Heart left ventricle (tissue), 16 donors: Measurements from ENCODE around the gene OPN4. TPM values are rescaled to one million over a fixed set of nuclear protein-coding genes. Genes with fewer than 3 reads are reported as not detected.

Experiments
- ATAC-seq, 4 donors: fragments of 200-7000 bp; cut with Tn5 transposase; one replicate each; pipeline ENCODE4 v1.9.1; 2020 to 2022; ENCODE audit warnings: moderate library complexity in 4 of 4, mild to moderate bottlenecking in 3 of 4, moderate number of reproducible peaks in 1 of 4
- DNase-seq, 5 donors: peaks; one replicate each; pipeline ENCODE4 v3.0.0-alpha.2; 2020
- H3K27ac ChIP-seq, 12 donors: fragments of 200-600 bp; sonication (generic) in 4 of 12; one replicate each; pipeline versions ENCODE4 v1.5.0 to v1.8.0; 2016 to 2022; ENCODE audit warnings: mild to moderate bottlenecking in 2 of 12
- H3K27me3 ChIP-seq, 9 donors: fragments of 200-600 bp; sonication (generic) in 2 of 9; one replicate each; pipeline versions ENCODE4 v1.5.1 to v1.8.0; 2016 to 2022; ENCODE audit warnings: mild to moderate bottlenecking in 3 of 9
- H3K36me3 ChIP-seq, 9 donors: fragments of 200-600 bp; sonication (generic) in 2 of 9; one replicate each; pipeline versions ENCODE4 v1.5.0 to v1.8.0; 2018 to 2022; ENCODE audit warnings: mild to moderate bottlenecking in 2 of 9
- H3K4me1 ChIP-seq, 12 donors: fragments of 200-600 bp; sonication (generic) in 4 of 12; one replicate each; pipeline versions ENCODE4 v1.5.0 to v1.8.0; 2016 to 2022; ENCODE audit warnings: mild to moderate bottlenecking in 3 of 12
- H3K4me3 ChIP-seq, 12 donors: fragments of 200-600 bp; sonication (generic) in 4 of 12; one replicate each; pipeline versions ENCODE4 v1.5.0 to v1.8.0; 2017 to 2022; ENCODE audit warnings: mild to moderate bottlenecking in 9 of 12, moderate library complexity in 4 of 12
- H3K9me3 ChIP-seq, 12 donors: fragments of 200-600 bp; sonication (generic) in 4 of 12; one replicate each; pipeline versions ENCODE4 v1.5.0 to v1.8.0; 2016 to 2022; ENCODE audit warnings: mild to moderate bottlenecking in 1 of 12
- POLR2A ChIP-seq, 2 donors: fragments of 450-650 bp; IDR thresholded peaks; one replicate each; pipeline ENCODE4 v1.6.1; 2017; ENCODE audit warnings: antibody characterized with exemption in 2 of 2, mild to moderate bottlenecking in 2 of 2, moderate library complexity in 2 of 2
- WGBS, 4 donors: extraction: QIAGEN DNeasy Blood & Tissue Kit in 2 of 4; methylation state at CpG; one replicate each; pipeline versions ENCODE4 v1.1.5 to v1.1.7; 2013 to 2018; 5-methylcytosine and 5-hydroxymethylcytosine counted together
- intact Hi-C, 10 donors: fragments of 100-400 bp; cut with DNase I; formaldehyde crosslinking; loops; one replicate each; pipeline versions ENCODE4 v1.11.1 to v1.14.2; 2022
- polyA plus RNA-seq, 2 donors: library from polyadenylated mRNA; stranded (reverse); fragments of 200-250 nt; gene quantifications; one replicate each; pipeline ENCODE4 v1.2.3, GENCODE V29; 2013
- total RNA-seq, 9 donors: library from RNA; depleted of rRNA in 2 of 9; stranded (reverse); fragments of >200 nt in 2 of 9; fragmentation: NEBNext Ultra II Directional in 3 of 9; extraction: Animal tissue kit (Norgen Biotek cat#: 25700) in 3 of 9; gene quantifications; one replicate each; pipeline versions ENCODE4 v1.1.0 to v1.2.4, GENCODE V29; 2016 to 2023
- TF ChIP-seq, protein P1 (sequence below), 12 donors: fragments of 200-600 bp; sonication (generic) in 4 of 12; IDR thresholded peaks; one replicate each; pipeline versions ENCODE4 v1.5.0 to v1.8.0; 2018 to 2022; ENCODE audit warnings: antibody characterized with exemption in 12 of 12, mild to moderate bottlenecking in 5 of 12
- donor health status: ischemic (EF 13 %, LVEDD 7.1; RV severe dilation, severe dysfunction).
- donor health status: healthy with polysubstance abuse.
- donor health status: DM: no; HTN: yes; CAD: no.
- donor health status: DM: no; HTN: no; CAD: no.
- donor health status: ischemic (EF 25% LVEDD 6.9; RV normal size, moderate dysfunction).
- donor health status: ischemic (EF 25% LVEDD 5.7; RV mildly dilated, moderate dysfunction).
- donor health status: healthy.
- donor health status: DM: yes; HTN: yes; CAD: no.
- donor health status: ischemic (EF 35%, LVEDD 5.7; RV mildly dilated, moderate dysfunction).
- donor health status: nonischemic (EF 11% LVEDD 7.7; RV severe dilation, severe dysfunction).
- donor health status: DM: yes; HTN: yes; CAD: no.
- donor health status: PGD.
- donor health status: ischemic (EF 29% LVEDD 5.4; RV normal size, mild dysfunction).
- donor health status: nonischemic (EF 23%, LVEDD 6.1; RV moderate dilation, normal function).

OPN4 gene
- total and polyA plus RNA-seq, 11 donors: 0.03 to 0.28 (median 0.19) TPM; not detected in 6

DNA sequence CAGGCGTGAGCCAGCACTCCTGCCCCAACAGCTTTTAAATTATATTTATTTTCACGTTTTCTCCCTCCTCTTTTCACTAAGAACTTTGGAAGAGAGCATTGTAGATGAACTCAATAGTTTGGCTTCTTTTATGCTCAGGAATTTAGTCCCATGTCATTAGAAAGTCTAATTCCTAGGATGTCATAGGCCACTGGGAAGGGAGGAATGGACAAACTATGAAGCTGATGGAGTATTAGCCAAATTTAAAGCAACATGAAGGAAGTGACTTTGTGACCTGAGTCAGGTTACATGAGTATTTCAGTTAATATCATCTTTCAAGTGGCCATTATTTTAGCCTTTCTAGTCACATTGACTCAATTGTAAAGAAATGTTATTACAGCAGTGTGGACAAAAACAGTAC is 18.0 kb upstream of the OPN4 start:
- Histone ChIP-seq H3K36me3 (no peaks in the 10 kb centered on the region), H3K4me3 (no peak overlapping the region), H3K27me3 (peaks cover 0 to 32% (median 2%) of the 10 kb centered on the region in 9 donors), H3K4me1 (peaks cover 0 to 15% (median 5%) of the 10 kb centered on the region in 12 donors), H3K27ac (no peak overlapping the region), H3K9me3 (no peaks in the 10 kb centered on the region)
- DNase-seq: no peak
- TF ChIP-seq POLR2A (IDR thresholded peaks at IDR 0.05): no peak
- TF ChIP-seq, protein P1, sequence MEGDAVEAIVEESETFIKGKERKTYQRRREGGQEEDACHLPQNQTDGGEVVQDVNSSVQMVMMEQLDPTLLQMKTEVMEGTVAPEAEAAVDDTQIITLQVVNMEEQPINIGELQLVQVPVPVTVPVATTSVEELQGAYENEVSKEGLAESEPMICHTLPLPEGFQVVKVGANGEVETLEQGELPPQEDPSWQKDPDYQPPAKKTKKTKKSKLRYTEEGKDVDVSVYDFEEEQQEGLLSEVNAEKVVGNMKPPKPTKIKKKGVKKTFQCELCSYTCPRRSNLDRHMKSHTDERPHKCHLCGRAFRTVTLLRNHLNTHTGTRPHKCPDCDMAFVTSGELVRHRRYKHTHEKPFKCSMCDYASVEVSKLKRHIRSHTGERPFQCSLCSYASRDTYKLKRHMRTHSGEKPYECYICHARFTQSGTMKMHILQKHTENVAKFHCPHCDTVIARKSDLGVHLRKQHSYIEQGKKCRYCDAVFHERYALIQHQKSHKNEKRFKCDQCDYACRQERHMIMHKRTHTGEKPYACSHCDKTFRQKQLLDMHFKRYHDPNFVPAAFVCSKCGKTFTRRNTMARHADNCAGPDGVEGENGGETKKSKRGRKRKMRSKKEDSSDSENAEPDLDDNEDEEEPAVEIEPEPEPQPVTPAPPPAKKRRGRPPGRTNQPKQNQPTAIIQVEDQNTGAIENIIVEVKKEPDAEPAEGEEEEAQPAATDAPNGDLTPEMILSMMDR (IDR thresholded peaks at IDR 0.05): no peak
- intact Hi-C loops: no loop called here
- 66 to 81% (median 73%) methylated on average over 2 of the region's 2 CpGs for WGBS, 4 donors
- ATAC-seq: no peak

DNA sequence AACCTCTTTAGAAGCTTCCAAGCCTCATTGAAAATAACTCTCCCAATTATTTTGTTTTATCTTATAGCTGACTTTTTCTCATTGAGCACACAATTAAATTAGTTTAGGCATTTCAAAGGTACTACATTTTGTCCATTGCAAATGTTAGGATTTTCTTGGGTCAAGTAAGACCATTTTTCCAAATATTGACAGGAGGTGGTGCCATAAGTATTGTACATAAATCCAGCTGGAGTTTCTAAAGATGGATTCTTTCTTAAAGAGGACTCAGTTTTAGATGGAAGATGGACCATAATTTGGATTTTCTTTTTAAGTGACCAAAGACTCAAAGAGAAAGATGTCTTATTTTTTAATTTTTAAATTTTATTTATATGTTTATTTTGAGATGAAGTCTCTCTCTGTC is 12.3 kb upstream of the OPN4 start:
- no peak for TF ChIP-seq POLR2A (IDR thresholded peaks at IDR 0.05)
- TF ChIP-seq, protein P1 (IDR thresholded peaks at IDR 0.05): peak in 4 of 12 donors; percentile 11 to 24 (median 15)
- H3K9me3 ChIP-seq: no peaks in the 10 kb centered on the region
- H3K36me3 ChIP-seq: no peaks in the 10 kb centered on the region
- no peaks in the 10 kb centered on the region for H3K27me3 ChIP-seq
- no peak overlapping the region for H3K4me3 ChIP-seq
- H3K4me1 ChIP-seq: peaks cover 0 to 21% (median 9%) of the 10 kb centered on the region in 12 donors
- no peak overlapping the region for H3K27ac ChIP-seq
- no peak for DNase-seq
- ATAC-seq: no peak
- intact Hi-C loops: loop anchor here in 2 of 10 donors (5.0 kb wide), 2 partner anchors 40 to 260 kb away; no protein-coding TSS in a partner anchor

DNA sequence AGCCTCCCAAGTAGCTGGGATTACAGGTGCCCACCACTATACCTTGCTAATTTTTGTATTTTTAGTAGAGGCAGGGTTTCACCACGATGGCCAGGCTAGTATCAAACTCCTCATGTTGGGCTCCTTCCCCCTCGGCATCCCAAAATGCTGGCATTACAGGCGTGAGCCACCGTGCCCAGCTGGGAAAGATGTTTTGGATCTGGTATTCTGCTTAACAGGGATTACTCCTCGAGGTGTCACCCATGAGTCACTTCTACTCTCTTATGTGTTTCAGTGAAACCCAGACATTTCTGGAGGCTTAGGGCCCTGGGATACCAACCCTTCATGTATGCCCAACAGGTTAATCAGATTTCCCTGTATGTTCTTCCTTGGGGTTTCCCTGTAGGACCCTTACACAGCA is 11.8 kb upstream of the OPN4 start:
- peak in 2 of 4 donors; percentile 27 to 53 for ATAC-seq
- intact Hi-C loops: loop anchor here in 2 of 10 donors (5.0 kb wide), 2 partner anchors 40 to 260 kb away; no protein-coding TSS in a partner anchor
- TF ChIP-seq, protein P1 (IDR thresholded peaks at IDR 0.05): peak in 4 of 12 donors; percentile 5 to 35 (median 24)
- TF ChIP-seq POLR2A (IDR thresholded peaks at IDR 0.05): no peak
- Histone ChIP-seq H3K27ac (peak overlapping the region in 1 of 12 donors; percentile 27), H3K27me3 (no peaks in the 10 kb centered on the region), H3K36me3 (no peaks in the 10 kb centered on the region), H3K4me3 (no peak overlapping the region), H3K4me1 (peaks cover 0 to 21% (median 9%) of the 10 kb centered on the region in 12 donors), H3K9me3 (no peaks in the 10 kb centered on the region)
- 54 to 74% (median 58%) methylated on average over 5 of the region's 5 CpGs for WGBS, 4 donors
- no peak for DNase-seq

DNA sequence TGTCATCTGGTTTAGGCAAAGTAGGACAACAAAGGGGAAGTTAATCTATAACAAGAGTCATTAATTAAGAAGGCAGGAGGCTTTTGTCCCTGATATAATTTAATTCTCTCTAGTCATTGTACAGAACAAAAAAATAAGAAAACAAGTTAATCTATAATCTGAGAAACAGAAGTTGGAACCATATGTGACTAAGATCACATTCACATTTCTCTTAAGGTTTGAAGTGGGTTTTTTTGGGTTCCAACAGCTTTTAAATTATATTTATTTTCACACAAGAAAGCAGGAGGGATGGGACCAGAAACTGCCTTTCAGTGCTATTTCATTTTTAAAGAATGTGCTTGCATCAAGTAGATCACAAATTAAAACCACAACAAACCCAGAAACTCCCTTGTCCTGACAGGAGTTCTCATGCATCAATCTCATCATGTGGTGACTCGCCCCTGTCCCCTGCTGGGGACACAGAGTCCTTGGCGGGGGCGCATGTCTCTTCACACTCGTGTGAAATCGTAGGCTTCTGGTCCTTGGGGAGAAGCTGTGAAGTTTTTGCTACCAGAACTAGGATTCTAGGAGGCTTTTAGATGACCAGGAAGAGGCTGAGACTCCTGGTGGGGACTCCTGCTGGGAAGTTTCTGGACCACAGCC is 10.1 kb upstream of the OPN4 start:
- intact Hi-C loops: loop anchor here in 2 of 10 donors (5.0 kb wide), 2 partner anchors 38 to 258 kb away; no protein-coding TSS in a partner anchor
- Histone ChIP-seq H3K27ac (peak overlapping the region in 1 of 12 donors; percentile 5), H3K4me3 (no peak overlapping the region), H3K9me3 (no peaks in the 10 kb centered on the region), H3K4me1 (peaks cover 0 to 29% (median 15%) of the 10 kb centered on the region in 12 donors), H3K27me3 (no peaks in the 10 kb centered on the region), H3K36me3 (no peaks in the 10 kb centered on the region)
- TF ChIP-seq POLR2A (IDR thresholded peaks at IDR 0.05): no peak
- TF ChIP-seq, protein P1 (IDR thresholded peaks at IDR 0.05): peak in 7 of 12 donors; percentile 9 to 41 (median 21)
- peak in 2 of 4 donors; percentile 3 to 20 for ATAC-seq
- peak in 2 of 5 donors; percentile 61 to 66 for DNase-seq
- 57 to 75% (median 64%) methylated on average over 1 to 5 of the region's 5 CpGs for WGBS, 4 donors
